Tibial nerve (tissue), 4 donors: Measurements from ENCODE around the gene MAPK14. TPM values are rescaled to one million over a fixed set of nuclear protein-coding genes. Genes with fewer than 3 reads are reported as not detected.
"Not testable (repeated sequence)": the region's sequence is repeated elsewhere in the genome, so short reads cannot be mapped to it uniquely, and the experiment has no call there.

ENCODE experiments used
- DNase-seq, 2 donors: peaks; one replicate each; pipeline ENCODE4 v3.0.0-alpha.2; 2019; ENCODE audit warnings: low spot score in 2 of 2
- H3K27ac ChIP-seq, 4 donors: fragments of 200-600 bp; sonication (generic) in 3 of 4; one replicate each; pipeline ENCODE4 v1.5.1; 2017 to 2019; ENCODE audit warnings: mild to moderate bottlenecking in 1 of 4
- H3K27me3 ChIP-seq, 2 donors: fragments of 200-600 bp; sonication (generic) in 1 of 2; one replicate each; pipeline versions ENCODE4 v1.5.1 to v1.6.0; 2017 to 2019
- H3K36me3 ChIP-seq, 3 donors: fragments of 200-600 bp; sonication (generic); one replicate each; pipeline ENCODE4 v1.5.1; 2018 to 2019
- H3K4me1 ChIP-seq, 4 donors: fragments of 200-600 bp; sonication (generic) in 3 of 4; one replicate each; pipeline ENCODE4 v1.5.1; 2017 to 2019
- H3K4me3 ChIP-seq, 4 donors: fragments of 200-600 bp; sonication (generic) in 3 of 4; one replicate each; pipeline ENCODE4 v1.5.1; 2017 to 2019; ENCODE audit warnings: mild to moderate bottlenecking in 1 of 4, moderate library complexity in 1 of 4
- H3K9me3 ChIP-seq, 4 donors: fragments of 200-600 bp; sonication (generic) in 3 of 4; one replicate each; pipeline ENCODE4 v1.5.1; 2017 to 2019
- EP300 ChIP-seq, 2 donors: sonication (generic); formaldehyde crosslinking; IDR thresholded peaks; one replicate each; pipeline ENCODE4 v1.6.1; 2017; ENCODE audit warnings: antibody characterized with exemption in 2 of 2, mild to moderate bottlenecking in 1 of 2
- POLR2A ChIP-seq, 2 donors: fragments of 450-650 bp; IDR thresholded peaks; one replicate each; pipeline ENCODE4 v1.6.1; 2017; ENCODE audit warnings: antibody characterized with exemption in 2 of 2, mild to moderate bottlenecking in 2 of 2, moderate library complexity in 2 of 2
- WGBS, 2 donors: methylation state at CpG; one replicate each; pipeline ENCODE4 v1.1.5; 2018; 5-methylcytosine and 5-hydroxymethylcytosine counted together
- total RNA-seq, 4 donors: library from RNA; depleted of rRNA; stranded (reverse); fragments of >200 nt; gene quantifications; one replicate each; pipeline ENCODE4 v1.1.0, GENCODE V29; 2016
- TF ChIP-seq, protein P1 (sequence below), 5 experiments: fragments of 200-600 bp in 3 of 5; fragments of 450-650 bp in 2 of 5; sonication (generic) in 3 of 5; IDR thresholded peaks; one replicate each; pipeline ENCODE4 v1.5.1; 2016 to 2019; ENCODE audit warnings: antibody characterized with exemption in 5 of 5, mild to moderate bottlenecking in 3 of 5, moderate library complexity in 2 of 5

Gene MAPK14
- total RNA-seq, 4 donors from 2014 or later: 73.5 to 88.1 (median 83.2) TPM

GRCh38 chr6:36126553-36127458, 99.2 kb downstream of the MAPK14 start:
- H3K4me1 ChIP-seq: peaks cover 0 to 37% (median 17%) of the 10 kb centered on the region in 4 donors
- WGBS, 2 donors: 77 to 82% methylated on average over 10 of the region's 10 CpGs
- H3K9me3 ChIP-seq: no peaks in the 10 kb centered on the region
- H3K36me3 ChIP-seq: no peaks in the 10 kb centered on the region
- DNase-seq: no peak
- no peak for TF ChIP-seq POLR2A (IDR thresholded peaks at IDR 0.05)
- TF ChIP-seq, protein P1, sequence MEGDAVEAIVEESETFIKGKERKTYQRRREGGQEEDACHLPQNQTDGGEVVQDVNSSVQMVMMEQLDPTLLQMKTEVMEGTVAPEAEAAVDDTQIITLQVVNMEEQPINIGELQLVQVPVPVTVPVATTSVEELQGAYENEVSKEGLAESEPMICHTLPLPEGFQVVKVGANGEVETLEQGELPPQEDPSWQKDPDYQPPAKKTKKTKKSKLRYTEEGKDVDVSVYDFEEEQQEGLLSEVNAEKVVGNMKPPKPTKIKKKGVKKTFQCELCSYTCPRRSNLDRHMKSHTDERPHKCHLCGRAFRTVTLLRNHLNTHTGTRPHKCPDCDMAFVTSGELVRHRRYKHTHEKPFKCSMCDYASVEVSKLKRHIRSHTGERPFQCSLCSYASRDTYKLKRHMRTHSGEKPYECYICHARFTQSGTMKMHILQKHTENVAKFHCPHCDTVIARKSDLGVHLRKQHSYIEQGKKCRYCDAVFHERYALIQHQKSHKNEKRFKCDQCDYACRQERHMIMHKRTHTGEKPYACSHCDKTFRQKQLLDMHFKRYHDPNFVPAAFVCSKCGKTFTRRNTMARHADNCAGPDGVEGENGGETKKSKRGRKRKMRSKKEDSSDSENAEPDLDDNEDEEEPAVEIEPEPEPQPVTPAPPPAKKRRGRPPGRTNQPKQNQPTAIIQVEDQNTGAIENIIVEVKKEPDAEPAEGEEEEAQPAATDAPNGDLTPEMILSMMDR (IDR thresholded peaks at IDR 0.05): no peak
- no peak for TF ChIP-seq EP300 (IDR thresholded peaks at IDR 0.05)
- H3K27me3 ChIP-seq: peaks cover 0 to 3% of the 10 kb centered on the region in 2 donors
- no peak overlapping the region for H3K27ac ChIP-seq
- no peak overlapping the region for H3K4me3 ChIP-seq

DNA sequence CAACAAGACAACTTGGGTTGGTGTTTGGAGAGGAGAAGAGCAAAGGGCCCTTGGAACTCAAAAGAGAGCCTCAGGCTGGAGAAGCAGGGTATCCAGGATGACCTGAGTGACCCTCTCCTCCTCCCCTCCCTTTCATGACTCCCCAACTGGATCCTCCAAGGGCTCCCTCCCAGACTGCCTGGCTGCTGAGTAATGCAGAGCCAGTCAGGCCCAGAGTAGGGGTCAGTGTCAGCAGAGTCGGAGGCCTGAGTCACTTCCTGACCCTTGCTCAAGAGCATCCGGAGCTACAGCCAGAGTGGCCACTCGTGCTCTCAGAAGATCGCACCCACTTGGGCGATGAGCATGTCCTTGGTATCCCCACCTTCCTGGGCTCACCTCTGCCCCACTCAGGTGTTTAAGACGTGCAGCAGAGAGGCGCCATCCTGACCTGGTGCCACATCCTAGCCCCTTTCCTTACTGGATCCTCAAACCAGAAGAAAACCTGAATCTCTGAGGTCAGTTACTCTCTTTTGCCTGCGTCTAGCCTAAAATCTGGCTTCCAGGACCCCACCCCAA, 99.9 kb downstream of the MAPK14 start:
- peak in 1 of 2 donors; percentile 6 for TF ChIP-seq EP300 (IDR thresholded peaks at IDR 0.05)
- TF ChIP-seq, protein P1 (IDR thresholded peaks at IDR 0.05): no peak
- Histone ChIP-seq H3K27me3 (peaks cover 0 to 3% of the 10 kb centered on the region in 2 donors), H3K4me1 (peaks cover 0 to 44% (median 23%) of the 10 kb centered on the region in 4 donors), H3K9me3 (no peaks in the 10 kb centered on the region), H3K4me3 (no peak overlapping the region), H3K27ac (no peak overlapping the region), H3K36me3 (no peaks in the 10 kb centered on the region)
- no peak for DNase-seq
- 68 to 88% methylated on average over 4 to 8 of the region's 8 CpGs for WGBS, 2 donors

DNA sequence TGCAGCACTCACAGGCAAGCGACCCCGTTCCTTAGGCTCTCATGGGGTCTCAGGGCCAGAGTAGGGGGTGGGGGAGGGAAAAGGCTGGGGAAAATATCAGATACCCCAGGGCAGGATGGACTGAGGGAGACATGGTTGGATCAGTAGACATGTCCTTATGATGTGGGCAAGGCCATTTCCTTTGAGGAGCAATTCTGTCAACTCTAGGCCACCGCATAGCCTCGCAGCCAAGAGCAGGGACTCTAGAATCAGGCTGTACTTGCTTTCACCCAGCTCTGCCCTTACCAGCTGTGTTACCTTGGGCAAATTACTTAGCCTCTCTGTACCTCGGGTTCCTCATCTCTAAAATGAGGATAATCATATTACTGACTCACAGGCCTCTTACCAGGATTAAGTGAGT, 100.5 kb downstream of the MAPK14 start:
- H3K9me3 ChIP-seq: no peaks in the 10 kb centered on the region
- TF ChIP-seq EP300 (IDR thresholded peaks at IDR 0.05): no peak
- TF ChIP-seq, protein P1 (IDR thresholded peaks at IDR 0.05): no peak
- TF ChIP-seq POLR2A (IDR thresholded peaks at IDR 0.05): no peak
- H3K27me3 ChIP-seq: peaks cover 0 to 3% of the 10 kb centered on the region in 2 donors
- H3K4me3 ChIP-seq: no peak overlapping the region
- no peaks in the 10 kb centered on the region for H3K36me3 ChIP-seq
- no peak for DNase-seq
- H3K27ac ChIP-seq: no peak overlapping the region
- peaks cover 0 to 41% (median 23%) of the 10 kb centered on the region in 4 donors for H3K4me1 ChIP-seq
- WGBS, 2 donors: 93 to 94% methylated on average over 5 of the region's 5 CpGs

DNA sequence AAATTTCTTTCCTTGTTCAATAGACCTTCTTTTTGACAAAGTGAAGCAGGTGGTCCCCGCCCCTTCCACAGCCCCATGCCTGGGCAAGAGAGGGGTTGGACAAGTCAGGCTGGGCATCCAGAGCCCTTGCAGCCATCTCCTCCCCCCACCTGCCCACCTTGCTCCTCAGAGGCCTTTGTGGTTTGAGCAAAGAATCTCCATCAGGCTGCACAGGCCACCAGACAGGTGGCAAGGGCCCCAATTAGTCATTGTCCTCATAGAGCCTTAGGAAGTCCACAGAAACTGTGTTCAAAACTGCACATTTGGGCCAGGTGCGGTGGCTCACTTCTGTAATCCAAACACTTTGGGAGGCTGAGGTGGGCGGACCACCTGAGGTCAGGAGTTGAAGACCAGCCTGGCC, 101.2 kb downstream of the MAPK14 start:
- no peak overlapping the region for H3K27ac ChIP-seq
- 90 to 97% methylated on average over 3 of the region's 3 CpGs for WGBS, 2 donors
- no peak for DNase-seq
- no peaks in the 10 kb centered on the region for H3K36me3 ChIP-seq
- no peaks in the 10 kb centered on the region for H3K9me3 ChIP-seq
- no peak overlapping the region for H3K4me3 ChIP-seq
- H3K4me1 ChIP-seq: peaks cover 0 to 34% (median 20%) of the 10 kb centered on the region in 4 donors
- peaks cover 0 to 3% of the 10 kb centered on the region in 2 donors for H3K27me3 ChIP-seq
- no peak for TF ChIP-seq POLR2A (IDR thresholded peaks at IDR 0.05)
- no peak for TF ChIP-seq EP300 (IDR thresholded peaks at IDR 0.05)
- TF ChIP-seq, protein P1 (IDR thresholded peaks at IDR 0.05): no peak

GRCh38 chr6:36129334-36129733, 101.7 kb downstream of the MAPK14 start:
- not testable (repeated sequence) for H3K27me3 ChIP-seq, H3K9me3 ChIP-seq, H3K27ac ChIP-seq, H3K4me3 ChIP-seq, DNase-seq, H3K36me3 ChIP-seq
- peaks cover 0 to 28% (median 17%) of the 10 kb centered on the region in 4 donors for H3K4me1 ChIP-seq
- WGBS, 2 donors: 94 to 97% methylated on average over 16 of the region's 16 CpGs
